Posterior cingulate gyrus (tissue), 11 donors: ENCODE results near the gene MRPL28.
"Not testable (repeated sequence)": the region's sequence is repeated elsewhere in the genome, so short reads cannot be mapped to it uniquely, and the experiment has no call there.

ENCODE experiments used
- DNase-seq, 10 donors: peaks; one replicate each; pipeline versions ENCODE4 v3.0.0 to v3.0.0-alpha.2; 2020 to 2021; ENCODE audit warnings: mixed read lengths in 3 of 10
- intact Hi-C: fragments of 100-400 bp; cut with DNase I; formaldehyde crosslinking; loops from one replicate; pipeline ENCODE4 v1.15.1; 2023

The MRPL28 gene

GRCh38 chr16:392450-393030, 22.2 kb upstream of the MRPL28 start:
- no peak for DNase-seq

GRCh38 chr16:391885-392335, 21.6 kb upstream of the MRPL28 start:
- intact Hi-C loops = no loop called here
- peak in 7 of 10 donors; percentile 54 to 95 (median 69) for DNase-seq

More at GRCh38 chr16:392450-393030, 22.2 kb upstream of the MRPL28 start:
- intact Hi-C loops = no loop called here

- no peak for DNase-seq
- intact Hi-C loops = no loop called here
Observed at GRCh38 chr16:389352-389751, 19.0 kb upstream of the MRPL28 start.

GRCh38 chr16:387761-388666, 17.7 kb upstream of the MRPL28 start:
- intact Hi-C loops, DNase-seq: not testable (repeated sequence)

- intact Hi-C loops = no loop called here
- DNase-seq = peak in 1 of 10 donors; percentile 48
Observed at GRCh38 chr16:386641-387156, 16.4 kb upstream of the MRPL28 start.

- no peak for DNase-seq
- intact Hi-C loops = no loop called here
Observed at GRCh38 chr16:383326-384051, 13.2 kb upstream of the MRPL28 start.

GRCh38 chr16:381789-382717, 11.7 kb upstream of the MRPL28 start, which contains the start of gene PGAP6:
TSS of gene PGAP6 (minus strand) at chr16:381978. CDS start at chr16:381821, 157 bp downstream.
- intact Hi-C loops = no loop called here
- peak in 8 of 10 donors; percentile 28 to 95 (median 58) for DNase-seq

GRCh38 chr16:381012-381788, 10.9 kb upstream of the MRPL28 start:
- intact Hi-C loops = no loop called here
- DNase-seq = peak in 1 of 10 donors; percentile 85

GRCh38 chr16:380762-381011, 10.3 kb upstream of the MRPL28 start:
- intact Hi-C loops = no loop called here
- no peak for DNase-seq

GRCh38 chr16:379961-380761, 9.8 kb upstream of the MRPL28 start:
- intact Hi-C loops = no loop called here
- peak in 1 of 10 donors; percentile 69 for DNase-seq

- intact Hi-C loops = no loop called here
- peak in 1 of 10 donors; percentile 63 for DNase-seq
Observed at GRCh38 chr16:379183-379960, 9.0 kb upstream of the MRPL28 start.

- DNase-seq = peak in 1 of 10 donors; percentile 73
- intact Hi-C loops = no loop called here
Observed at GRCh38 chr16:378821-379182, 8.5 kb upstream of the MRPL28 start.

- DNase-seq, intact Hi-C loops: not testable (repeated sequence)
Observed at GRCh38 chr16:378113-378820, 7.9 kb upstream of the MRPL28 start.

GRCh38 chr16:377419-377951, 7.1 kb upstream of the MRPL28 start:
- no peak for DNase-seq
- intact Hi-C loops = no loop called here

GRCh38 chr16:376817-377418, 6.6 kb upstream of the MRPL28 start:
- intact Hi-C loops = no loop called here
- DNase-seq = no peak
